WERI-Rb-1 (cell line): ENCODE measurements around the gene FZD10.

Experiments
- DNase-seq: peaks from one replicate; pipeline ENCODE4 v3.0.0-alpha.2; 2020
- H3K27ac ChIP-seq: fragments of 250-450 bp; sonication (Bioruptor Pico); 2 replicates; pipeline ENCODE4 v1.5.1; 2020; ENCODE audit warnings: mild to moderate bottlenecking, moderate library complexity
- H3K27me3 ChIP-seq: fragments of 250-450 bp; sonication (Bioruptor Pico); 2 replicates; pipeline ENCODE4 v1.5.1; 2021; ENCODE audit warnings: mild to moderate bottlenecking, low read depth, moderate library complexity; ENCODE audit not compliant: insufficient read depth, severe bottlenecking
- H3K36me3 ChIP-seq: fragments of 250-450 bp; sonication (Bioruptor Pico); 2 replicates; pipeline ENCODE4 v1.5.1; 2020; ENCODE audit warnings: mild to moderate bottlenecking, moderate library complexity
- H3K4me3 ChIP-seq: 2 replicates; pipeline ENCODE4 v1.5.1; 2011; ENCODE audit warnings: low read depth, mild to moderate bottlenecking, control low read depth, low read length
- H3K9me3 ChIP-seq: fragments of 250-450 bp; sonication (Bioruptor Pico); 2 replicates; pipeline ENCODE4 v1.5.1; 2021; ENCODE audit warnings: mild to moderate bottlenecking, moderate library complexity; ENCODE audit not compliant: severe bottlenecking
- CTCF ChIP-seq: IDR thresholded peaks from 2 replicates; pipeline ENCODE4 v1.5.1; 2011; ENCODE audit warnings: low read depth, mild to moderate bottlenecking, control low read depth, inconsistent platforms, low read length

FZD10 gene

DNA sequence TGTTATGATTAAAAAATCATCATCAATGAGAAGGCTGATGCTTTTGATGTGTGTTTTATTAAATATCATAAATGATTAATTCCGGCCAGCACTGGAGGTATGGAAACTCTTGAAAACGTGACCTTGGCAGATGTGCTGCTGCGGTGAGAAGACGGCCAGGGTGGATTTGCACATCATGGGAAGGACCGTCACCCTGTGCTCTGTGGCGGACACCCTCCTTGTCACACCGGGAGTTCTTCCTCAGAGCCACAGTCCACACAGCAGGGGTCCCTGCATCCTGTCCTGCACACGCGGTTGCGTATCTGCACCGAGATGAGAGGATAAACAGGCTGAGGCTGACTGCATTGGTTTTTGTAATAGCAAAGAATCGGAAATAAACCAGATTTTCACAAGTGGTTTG lies 33.5 kb downstream of the FZD10 start:
- no peaks in the 10 kb centered on the region for H3K27me3 ChIP-seq
- no peaks in the 10 kb centered on the region for H3K36me3 ChIP-seq
- no peaks in the 10 kb centered on the region for H3K9me3 ChIP-seq
- H3K27ac ChIP-seq = no peak overlapping the region
- TF ChIP-seq CTCF = no peak
- no peak for DNase-seq
- no peak overlapping the region for H3K4me3 ChIP-seq

DNA sequence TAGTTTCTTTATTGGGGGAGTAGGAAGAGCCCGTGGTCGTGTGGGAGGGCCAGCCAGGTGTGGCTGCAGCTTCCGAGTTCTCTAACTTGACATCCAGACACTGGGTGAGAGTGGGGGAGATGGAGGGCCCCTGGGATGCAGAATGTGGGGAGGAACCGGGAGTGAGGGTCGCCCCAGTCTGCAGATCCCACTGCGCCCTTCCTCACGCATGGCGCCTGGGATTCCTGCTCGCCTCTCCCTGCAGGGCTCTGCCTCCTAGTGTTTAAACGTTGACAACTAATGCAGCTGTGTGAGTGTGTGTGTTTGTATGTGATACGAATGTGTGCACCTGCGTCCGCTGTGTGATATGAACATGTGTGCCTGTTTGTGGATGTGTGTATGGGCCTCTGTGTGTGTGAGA lies 34.6 kb downstream of the FZD10 start:
- TF ChIP-seq CTCF = peak; percentile 27; the same call in 1 of the 2 replicates
- Histone ChIP-seq H3K9me3 (no peaks in the 10 kb centered on the region), H3K27ac (no peak overlapping the region), H3K27me3 (no peaks in the 10 kb centered on the region), H3K4me3 (no peak overlapping the region), H3K36me3 (no peaks in the 10 kb centered on the region)
- no peak for DNase-seq

DNA sequence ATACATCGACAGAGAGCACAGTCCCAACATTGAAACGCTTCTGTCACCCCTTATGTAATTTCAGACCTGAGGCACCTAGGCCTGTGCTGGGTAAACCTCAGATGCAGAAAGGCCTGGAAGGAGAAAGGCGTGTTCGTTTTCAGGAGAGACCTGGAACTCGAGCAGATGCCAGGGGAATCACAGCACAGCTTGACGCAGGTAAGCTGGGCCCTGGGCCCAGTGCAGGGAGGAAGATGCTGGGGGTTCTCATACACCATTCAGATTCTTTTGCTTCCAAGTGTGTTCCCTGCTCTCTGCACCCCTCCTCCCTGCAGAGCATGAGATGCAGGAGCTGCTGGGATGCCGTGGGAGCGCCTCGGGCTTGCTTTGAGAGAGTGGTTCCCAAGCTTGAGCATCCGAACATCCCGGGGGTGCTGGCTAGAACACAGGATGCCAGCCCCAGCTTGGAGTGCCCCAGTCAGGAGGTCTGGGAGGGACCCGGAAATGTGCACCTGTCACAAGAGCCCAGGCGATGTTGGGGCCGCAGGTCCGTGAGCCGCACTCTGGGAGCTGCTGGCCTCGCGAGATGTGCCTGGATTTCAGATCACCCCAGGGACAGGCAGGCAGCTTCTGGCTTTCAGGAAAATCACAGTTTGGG lies 35.9 kb downstream of the FZD10 start:
- DNase-seq = no peak

GRCh38 chr12:130198663-130199060 lies 36.4 kb downstream of the FZD10 start:
- H3K27ac ChIP-seq = no peak overlapping the region
- no peak for DNase-seq
- H3K9me3 ChIP-seq = no peaks in the 10 kb centered on the region
- TF ChIP-seq CTCF = no peak
- H3K36me3 ChIP-seq = no peaks in the 10 kb centered on the region
- H3K27me3 ChIP-seq = no peaks in the 10 kb centered on the region
- H3K4me3 ChIP-seq = no peak overlapping the region

More for the DNA sequence above, 35.9 kb downstream of the FZD10 start:
- Histone ChIP-seq H3K4me3 (no peak overlapping the region), H3K36me3 (no peaks in the 10 kb centered on the region), H3K9me3 (no peaks in the 10 kb centered on the region), H3K27me3 (no peaks in the 10 kb centered on the region), H3K27ac (no peak overlapping the region)
- TF ChIP-seq CTCF = no peak

- H3K4me3 ChIP-seq = no peak overlapping the region
- no peaks in the 10 kb centered on the region for H3K27me3 ChIP-seq
- no peak for DNase-seq
- H3K36me3 ChIP-seq = no peaks in the 10 kb centered on the region
- TF ChIP-seq CTCF = no peak
- no peaks in the 10 kb centered on the region for H3K9me3 ChIP-seq
- H3K27ac ChIP-seq = no peak overlapping the region
These were observed 37.5 kb downstream of the FZD10 start for GRCh38 chr12:130199581-130200390.

DNA sequence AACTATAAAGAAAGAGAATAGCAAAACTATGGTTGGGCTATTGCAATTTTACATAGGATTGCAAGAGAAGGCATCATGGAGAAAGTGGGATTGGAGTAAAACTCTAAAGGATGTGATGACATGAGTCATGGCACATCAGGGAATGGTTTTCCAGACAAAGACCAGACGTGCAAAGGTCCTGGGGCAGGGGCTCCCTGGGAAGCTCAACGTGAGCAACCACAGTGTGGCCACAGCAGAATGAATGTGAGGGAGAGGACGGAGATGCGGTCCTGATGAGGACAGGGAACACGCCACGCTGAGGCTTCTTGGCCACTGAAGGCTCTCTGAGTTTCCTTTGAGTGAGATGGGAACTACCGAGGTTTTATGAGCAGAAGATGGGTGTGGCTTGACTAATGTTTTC lies 38.2 kb downstream of the FZD10 start:
- H3K4me3 ChIP-seq = no peak overlapping the region
- no peaks in the 10 kb centered on the region for H3K9me3 ChIP-seq
- no peaks in the 10 kb centered on the region for H3K36me3 ChIP-seq
- TF ChIP-seq CTCF = no peak
- H3K27ac ChIP-seq = no peak overlapping the region
- DNase-seq = no peak
- no peaks in the 10 kb centered on the region for H3K27me3 ChIP-seq
